ENCODE results near the gene TAF5L. TPM values are rescaled to one million over a fixed set of nuclear protein-coding genes. Genes with fewer than 3 reads are reported as not detected.

TAF5L gene
- total RNA-seq, 1 experiment from 2014 or later: 16.4 TPM

- Histone ChIP-seq H3K9me2 (ENCODE audit: insufficient read depth) (no peaks in the 10 kb centered on the region), H3F3A (ENCODE audit: insufficient read depth, low read depth) (no peaks in the 10 kb centered on the region), H3K79me2 (ENCODE audit: low read depth) (no peaks in the 10 kb centered on the region), H3K9me3 (ENCODE audit: insufficient read depth, low read depth) (no peaks in the 10 kb centered on the region), H3K4me2 (no peak overlapping the region), H3K36me3 (ENCODE audit: low read depth) (0 out of 2 replicates have a peak, but pooled peaks cover 5% of the 10 kb centered on the region), H2AFZ (no peak overlapping the region), H3K27me3 (ENCODE audit: insufficient read depth, low read depth) (no peaks in the 10 kb centered on the region), H4K20me1 (ENCODE audit: insufficient read depth) (no peaks in the 10 kb centered on the region), H3K4me3 (no peak overlapping the region), H3K27ac (no peak overlapping the region), H3K4me1 (replicated peaks; ENCODE audit: insufficient read depth) (no peaks in the 10 kb centered on the region)
- TF ChIP-seq CTCF (conservative IDR thresholded peaks at IDR 0.05): no peak
- no peak for TF ChIP-seq EZH2 (IDR thresholded peaks at IDR 0.05; ENCODE audit: low read depth)
- POLR2A ChIA-PET (ENCODE audit: unreplicated experiment): no interaction called here
- DNase-seq: no peak
- intact Hi-C loops (cut with micrococcal nuclease; ENCODE audit: unreplicated experiment): loop anchor here (1.0 to 10.0 kb wide), 3 partner anchors 503 to 648 kb away; no protein-coding TSS in a partner anchor
- no TSS peak for BruUV-seq (replicated peaks)
- CTCF ChIA-PET: no interaction called here
Observed at GRCh38 chr1:229661897-229662296, 36.0 kb upstream of the TAF5L start.

GRCh38 chr1:229661022-229661877 lies 35.3 kb upstream of the TAF5L start:
- BruUV-seq (replicated peaks): no TSS peak
- H3K9me3 ChIP-seq (ENCODE audit: insufficient read depth, low read depth): no peaks in the 10 kb centered on the region
- H4K20me1 ChIP-seq (ENCODE audit: insufficient read depth): no peaks in the 10 kb centered on the region
- POLR2A ChIA-PET (ENCODE audit: unreplicated experiment): no interaction called here
- DNase-seq: peak in 1 of 2 experiments; percentile 57
- H3K79me2 ChIP-seq (ENCODE audit: low read depth): no peaks in the 10 kb centered on the region
- H3F3A ChIP-seq (ENCODE audit: insufficient read depth, low read depth): no peaks in the 10 kb centered on the region
- peak; percentile 86 for TF ChIP-seq CTCF (conservative IDR thresholded peaks at IDR 0.05)
- TF ChIP-seq EZH2 (IDR thresholded peaks at IDR 0.05; ENCODE audit: low read depth): no peak
- no peak overlapping the region for H2AFZ ChIP-seq
- H3K9me2 ChIP-seq (ENCODE audit: insufficient read depth): no peaks in the 10 kb centered on the region
- H3K4me1 ChIP-seq (replicated peaks; ENCODE audit: insufficient read depth): no peaks in the 10 kb centered on the region
- H3K4me2 ChIP-seq: no peak overlapping the region
- 0 out of 2 replicates have a peak, but pooled peaks cover 5% of the 10 kb centered on the region for H3K36me3 ChIP-seq (ENCODE audit: low read depth)
- H3K27me3 ChIP-seq (ENCODE audit: insufficient read depth, low read depth): no peaks in the 10 kb centered on the region
- H3K27ac ChIP-seq: no peak overlapping the region
- intact Hi-C loops (cut with micrococcal nuclease; ENCODE audit: unreplicated experiment): loop anchor here (1.0 to 10.0 kb wide), 3 partner anchors 504 to 649 kb away; no protein-coding TSS in a partner anchor
- no peak overlapping the region for H3K4me3 ChIP-seq
- CTCF ChIA-PET: interaction anchor here (0.6 kb wide), 1 partner anchor 330 kb away, joined by 3 read pairs; no protein-coding TSS in a partner anchor

- no peak overlapping the region for H3K27ac ChIP-seq
- H3K36me3 ChIP-seq (ENCODE audit: low read depth): no peaks in the 10 kb centered on the region
- no peaks in the 10 kb centered on the region for H3K9me2 ChIP-seq (ENCODE audit: insufficient read depth)
- H3K27me3 ChIP-seq (ENCODE audit: insufficient read depth, low read depth): no peaks in the 10 kb centered on the region
- H3K9me3 ChIP-seq (ENCODE audit: insufficient read depth, low read depth): no peaks in the 10 kb centered on the region
- no peaks in the 10 kb centered on the region for H3K4me1 ChIP-seq (replicated peaks; ENCODE audit: insufficient read depth)
- POLR2A ChIA-PET (ENCODE audit: unreplicated experiment): no interaction called here
- no peak overlapping the region for H3K4me2 ChIP-seq
- no TSS peak for BruUV-seq (replicated peaks)
- H3K79me2 ChIP-seq (ENCODE audit: low read depth): no peaks in the 10 kb centered on the region
- no peak for TF ChIP-seq CTCF (conservative IDR thresholded peaks at IDR 0.05)
- no peak for TF ChIP-seq EZH2 (IDR thresholded peaks at IDR 0.05; ENCODE audit: low read depth)
- no peaks in the 10 kb centered on the region for H3F3A ChIP-seq (ENCODE audit: insufficient read depth, low read depth)
- intact Hi-C loops (cut with micrococcal nuclease; ENCODE audit: unreplicated experiment): no loop called here
- no peaks in the 10 kb centered on the region for H4K20me1 ChIP-seq (ENCODE audit: insufficient read depth)
- CTCF ChIA-PET: no interaction called here
- no peak overlapping the region for H2AFZ ChIP-seq
- no peak for DNase-seq
- H3K4me3 ChIP-seq: no peak overlapping the region
Observed at GRCh38 chr1:229657993-229658755, 32.3 kb upstream of the TAF5L start.

Data from PC-9 (cell line).